IPS-11a (cell line): Measurements from ENCODE around the gene HDAC11.
A peak's percentile ranks its signal among the peaks of the same experiment; 100 is the strongest.

Experiments
- H3K4me3 ChIP-seq: one replicate; pipeline ENCODE4 v1.5.1; 2013; ENCODE audit warnings: low read depth, low read length, control low read depth

HDAC11 gene

GRCh38 chr3:13540297-13540995 lies 60.3 kb downstream of the HDAC11 start:
- H3K4me3 ChIP-seq: no peak overlapping the region

GRCh38 chr3:13541691-13542090 lies 61.6 kb downstream of the HDAC11 start:
- H3K4me3 ChIP-seq: no peak overlapping the region

GRCh38 chr3:13542142-13542541 lies 62.0 kb downstream of the HDAC11 start:
- H3K4me3 ChIP-seq: no peak overlapping the region

- H3K4me3 ChIP-seq: no peak overlapping the region
Observed at GRCh38 chr3:13543253-13543652, 63.1 kb downstream of the HDAC11 start.

GRCh38 chr3:13544293-13544831 lies 64.3 kb downstream of the HDAC11 start:
- H3K4me3 ChIP-seq: no peak overlapping the region

- no peak overlapping the region for H3K4me3 ChIP-seq
Observed at GRCh38 chr3:13544951-13545651, 65.0 kb downstream of the HDAC11 start.

- no peak overlapping the region for H3K4me3 ChIP-seq
Observed at GRCh38 chr3:13545952-13546454, 65.9 kb downstream of the HDAC11 start.

- no peak overlapping the region for H3K4me3 ChIP-seq
Observed at GRCh38 chr3:13546667-13547171, 66.6 kb downstream of the HDAC11 start.

- no peak overlapping the region for H3K4me3 ChIP-seq
Observed at GRCh38 chr3:13547591-13548371, 67.7 kb downstream of the HDAC11 start.

- H3K4me3 ChIP-seq: peak within 1 kb of the TSS; percentile 30
Observed at GRCh38 chr3:13548696-13549622, 68.9 kb downstream of the HDAC11 start, which contains the start of gene FBLN2. Gene FBLN2 (plus strand): TSS chr3:13549125. CDS start chr3:13570356, 21,231 bp downstream.

- H3K4me3 ChIP-seq: no peak overlapping the region
Observed at GRCh38 chr3:13549623-13550422, 69.7 kb downstream of the HDAC11 start.

GRCh38 chr3:13550423-13550690 lies 70.3 kb downstream of the HDAC11 start:
- H3K4me3 ChIP-seq: no peak overlapping the region

- H3K4me3 ChIP-seq: no peak overlapping the region
Observed at GRCh38 chr3:13550791-13551360, 70.8 kb downstream of the HDAC11 start.

GRCh38 chr3:13552857-13553652 lies 72.9 kb downstream of the HDAC11 start:
- no peak overlapping the region for H3K4me3 ChIP-seq

GRCh38 chr3:13553686-13554085 lies 73.6 kb downstream of the HDAC11 start:
- no peak overlapping the region for H3K4me3 ChIP-seq

- H3K4me3 ChIP-seq: no peak overlapping the region
Observed at GRCh38 chr3:13555753-13556152, 75.6 kb downstream of the HDAC11 start.
